Activated CD8-positive, alpha-beta memory T cell treated with anti-CD3 and anti-CD28 coated beads for 48 hours (primary cell): ENCODE data around the gene TAF11L14.

ENCODE experiments used
- DNase-seq, 3 experiments: peaks; one replicate each; pipeline ENCODE4 v3.0.0-alpha.2; 2020; ENCODE audit warnings: low read depth in 2 of 3, low spot score in 2 of 3

The TAF11L14 gene

DNA sequence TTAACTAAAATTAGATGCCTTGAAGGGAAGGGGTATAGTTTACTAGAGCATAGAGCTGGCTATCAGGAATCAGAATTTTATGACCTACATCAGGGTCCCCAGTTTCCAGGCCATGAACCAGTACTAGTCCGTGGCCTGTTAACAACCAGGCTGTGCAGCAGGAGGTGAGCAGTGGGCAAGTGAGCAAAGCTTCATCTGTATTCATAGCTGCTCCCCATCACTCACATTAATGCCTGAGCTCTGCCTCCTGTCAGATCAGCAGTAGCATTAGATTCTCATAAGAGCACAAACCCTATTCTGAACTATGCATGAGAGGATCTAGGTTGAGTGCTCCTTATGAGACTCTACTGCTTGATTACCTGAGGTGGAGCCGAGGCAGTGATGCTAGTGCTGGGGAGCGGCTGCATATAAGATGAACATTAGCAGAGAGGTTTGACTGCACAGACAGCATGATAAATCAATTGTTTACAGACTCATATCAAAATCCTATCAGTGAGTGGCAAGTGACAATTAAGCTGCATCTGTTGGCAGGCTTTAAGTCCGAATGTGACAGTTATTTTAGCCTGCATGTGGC lies 44.6 kb downstream of the TAF11L14 start:
- DNase-seq = no peak

DNA sequence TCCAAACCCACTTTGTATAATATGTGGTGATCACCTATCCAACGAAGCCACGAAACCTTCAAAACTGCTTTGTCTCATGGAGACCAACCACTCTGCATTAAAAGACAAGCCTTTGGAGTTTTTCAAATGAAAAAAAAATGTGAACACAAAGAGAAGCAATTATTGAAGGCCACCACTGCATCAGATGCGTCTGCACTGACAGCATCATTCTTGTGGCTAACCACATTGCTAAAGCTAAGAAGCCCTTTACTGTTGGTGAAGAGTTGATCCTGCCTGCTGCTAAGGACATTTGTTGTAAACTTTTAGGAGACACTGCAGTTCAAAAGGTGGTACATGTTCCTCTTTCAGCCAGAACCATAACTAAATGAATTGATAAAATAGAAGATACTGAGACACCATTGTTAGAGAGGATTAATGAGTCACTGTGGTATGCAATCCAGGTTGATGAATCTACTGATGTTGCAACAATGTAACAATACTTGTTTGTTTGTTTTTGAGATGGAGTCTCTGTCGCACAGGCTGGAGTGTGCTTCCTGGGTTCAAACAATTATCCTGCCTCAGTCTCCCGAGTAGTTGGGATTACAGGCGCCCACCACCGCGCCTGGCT lies 45.4 kb downstream of the TAF11L14 start:
- DNase-seq = no peak

- no peak for DNase-seq
Observed at GRCh38 chr5:17680737-17681136, 46.5 kb downstream of the TAF11L14 start.
